Kidney (tissue), 14 donors: ENCODE data around the gene RNF180. TPM values are rescaled to one million over a fixed set of nuclear protein-coding genes. Genes with fewer than 3 reads are reported as not detected.

Source experiments
- DNase-seq, 5 donors: peaks; one replicate each; pipeline ENCODE4 v3.0.0-alpha.2; 2013 to 2020
- FAIRE-seq: peaks from 2 replicates; lab custom pipeline; 2012; peaks lifted over from hg19 to GRCh38; lab: Jason Lieb, UNC
- H3K27ac ChIP-seq, 2 donors: one replicate each; pipeline ENCODE4 v1.7.0; 2013; ENCODE audit warnings: low read depth in 2 of 2, low read length in 2 of 2, inconsistent platforms in 1 of 2
- H3K27me3 ChIP-seq: one replicate; pipeline ENCODE4 v1.7.1; 2013; ENCODE audit warnings: low read length, inconsistent platforms; ENCODE audit not compliant: control insufficient read depth, insufficient read depth
- H3K36me3 ChIP-seq, 3 donors: one replicate each; pipeline versions ENCODE4 v1.7.0 to v1.7.1; 2013; ENCODE audit warnings: low read length in 3 of 3, control low read depth in 1 of 3, inconsistent platforms in 1 of 3; ENCODE audit not compliant: insufficient read depth in 3 of 3, control insufficient read depth in 2 of 3
- H3K4me1 ChIP-seq, 3 donors: one replicate each; pipeline versions ENCODE4 v1.7.0 to v1.7.1; 2013; ENCODE audit warnings: low read length in 3 of 3, inconsistent platforms in 1 of 3, low read depth in 1 of 3; ENCODE audit not compliant: control insufficient read depth in 2 of 3, insufficient read depth in 2 of 3
- H3K4me3 ChIP-seq, 3 donors: one replicate each; pipeline versions ENCODE4 v1.7.0 to v1.8.1; 2013; ENCODE audit warnings: low read length in 3 of 3, control low read depth in 1 of 3, inconsistent platforms in 1 of 3
- H3K9ac ChIP-seq, 3 donors: one replicate each; pipeline versions ENCODE4 v1.7.0 to v1.7.1; 2013; ENCODE audit warnings: low read length in 3 of 3, control low read depth in 1 of 3, inconsistent platforms in 1 of 3
- H3K9me3 ChIP-seq, 3 donors: one replicate each; pipeline versions ENCODE4 v1.7.0 to v1.7.1; 2013; ENCODE audit warnings: low read length in 3 of 3, control low read depth in 1 of 3, inconsistent platforms in 1 of 3; ENCODE audit not compliant: control insufficient read depth in 2 of 3, insufficient read depth in 1 of 3
- intact Hi-C: fragments of 100-400 bp; cut with DNase I; formaldehyde crosslinking; loops from one replicate; pipeline ENCODE4 v1.11.1; 2022
- polyA plus RNA-seq: library from polyadenylated mRNA; stranded (reverse); fragments of 350-450 nt; fragmentation: Illumina TruSeq; extraction: RNeasy Lipid Tissue Mini Kit (QIAGEN cat#74804); gene quantifications from one replicate; pipeline ENCODE4 v1.2.3, GENCODE V29; 2014; ENCODE audit warnings: low read depth, low replicate concordance; ENCODE audit not compliant: insufficient read depth
- total RNA-seq: library from RNA; stranded (reverse); fragmentation: NEBNext Ultra II Directional; extraction: Animal tissue kit (Norgen Biotek cat#: 25700); gene quantifications from one replicate; pipeline ENCODE4 v1.2.1, GENCODE V29; 2021
- TF ChIP-seq, protein P1 (sequence below): IDR thresholded peaks from 3 replicates; pipeline ENCODE4 v1.5.1; 2012; ENCODE audit warnings: mild to moderate bottlenecking, moderate library complexity, borderline replicate concordance; ENCODE audit not compliant: insufficient read depth; ENCODE audit errors: extremely low read depth
- donor health status: control.
- donor health status: control.
- donor health status: control.
- donor health status: control.
- donor health status: control.
- donor health status: DM: yes; HTN: yes; CAD: no.
- donor health status: Normal renal cell carcinoma (clear cell type).

Gene RNF180
- total and polyA plus RNA-seq, 2 donors from 2014 or later: 3.8 to 23.0 TPM

DNA sequence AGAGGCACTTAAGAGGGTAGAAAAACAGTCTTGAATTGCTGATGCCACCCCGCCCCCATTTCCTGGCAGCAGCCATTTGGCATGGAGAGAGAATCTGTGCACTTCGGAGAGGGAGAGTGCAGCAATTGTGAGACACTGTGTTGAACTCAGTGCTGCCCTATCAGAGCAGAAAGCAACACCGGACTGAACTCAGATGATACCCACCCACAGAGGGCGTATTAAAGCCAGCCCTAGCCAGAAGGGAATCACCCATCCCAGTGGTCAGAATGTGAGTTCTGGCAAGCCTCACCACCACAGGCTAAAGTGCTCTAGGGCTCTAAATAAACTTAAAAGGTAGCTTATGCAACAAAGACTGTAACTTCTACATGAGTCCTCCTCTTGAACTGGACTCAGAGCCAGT, 251.7 kb downstream of the RNF180 start:
- Histone ChIP-seq H3K36me3 (no peaks in the 10 kb centered on the region), H3K9ac (no peak overlapping the region), H3K4me3 (no peak overlapping the region), H3K27ac (no peak overlapping the region), H3K27me3 (no peaks in the 10 kb centered on the region), H3K4me1 (no peaks in the 10 kb centered on the region), H3K9me3 (no peaks in the 10 kb centered on the region)
- FAIRE-seq: no peak
- intact Hi-C loops: no loop called here
- DNase-seq: no peak
- TF ChIP-seq, protein P1, sequence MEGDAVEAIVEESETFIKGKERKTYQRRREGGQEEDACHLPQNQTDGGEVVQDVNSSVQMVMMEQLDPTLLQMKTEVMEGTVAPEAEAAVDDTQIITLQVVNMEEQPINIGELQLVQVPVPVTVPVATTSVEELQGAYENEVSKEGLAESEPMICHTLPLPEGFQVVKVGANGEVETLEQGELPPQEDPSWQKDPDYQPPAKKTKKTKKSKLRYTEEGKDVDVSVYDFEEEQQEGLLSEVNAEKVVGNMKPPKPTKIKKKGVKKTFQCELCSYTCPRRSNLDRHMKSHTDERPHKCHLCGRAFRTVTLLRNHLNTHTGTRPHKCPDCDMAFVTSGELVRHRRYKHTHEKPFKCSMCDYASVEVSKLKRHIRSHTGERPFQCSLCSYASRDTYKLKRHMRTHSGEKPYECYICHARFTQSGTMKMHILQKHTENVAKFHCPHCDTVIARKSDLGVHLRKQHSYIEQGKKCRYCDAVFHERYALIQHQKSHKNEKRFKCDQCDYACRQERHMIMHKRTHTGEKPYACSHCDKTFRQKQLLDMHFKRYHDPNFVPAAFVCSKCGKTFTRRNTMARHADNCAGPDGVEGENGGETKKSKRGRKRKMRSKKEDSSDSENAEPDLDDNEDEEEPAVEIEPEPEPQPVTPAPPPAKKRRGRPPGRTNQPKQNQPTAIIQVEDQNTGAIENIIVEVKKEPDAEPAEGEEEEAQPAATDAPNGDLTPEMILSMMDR: no peak

DNA sequence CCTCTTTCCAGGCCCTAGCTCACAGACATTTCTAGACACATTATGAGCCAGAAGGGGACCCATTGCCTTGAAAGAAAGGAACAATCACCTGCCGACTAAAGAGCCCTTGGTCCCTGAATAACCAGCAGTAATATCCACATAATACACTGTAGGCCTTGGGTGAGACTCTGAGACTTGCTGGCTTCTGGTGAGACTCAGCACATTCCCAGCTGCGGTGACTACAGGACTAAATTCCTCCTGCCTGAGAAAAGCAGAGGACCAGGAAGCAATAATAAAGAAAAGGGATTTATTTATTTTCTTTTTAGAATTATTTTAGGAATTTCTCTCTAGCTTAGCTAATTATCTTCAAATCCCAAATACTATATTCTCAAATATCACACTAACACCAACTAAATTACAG, 252.4 kb downstream of the RNF180 start:
- H3K4me1 ChIP-seq: no peaks in the 10 kb centered on the region
- FAIRE-seq (no peak), DNase-seq (no peak)
- no peaks in the 10 kb centered on the region for H3K27me3 ChIP-seq
- TF ChIP-seq, protein P1: no peak
- intact Hi-C loops: no loop called here
- H3K36me3 ChIP-seq: no peaks in the 10 kb centered on the region
- H3K4me3 ChIP-seq: no peak overlapping the region
- H3K9ac ChIP-seq: no peak overlapping the region
- no peak overlapping the region for H3K27ac ChIP-seq
- H3K9me3 ChIP-seq: no peaks in the 10 kb centered on the region

Other genes with a start within 250 kb of the RNF180 start
- not detected for gene HTR1A, start 203.4 kb upstream of the RNF180 start, total RNA-seq
- not detected for gene HTR1A, start 203.4 kb upstream of the RNF180 start, polyA plus RNA-seq